NCI-H2227 (cell line): Measurements from ENCODE around the gene COL16A1.
A peak's percentile ranks its signal among the peaks of the same experiment; 100 is the strongest.
"Not testable (repeated sequence)": the region's sequence is repeated elsewhere in the genome, so short reads cannot be mapped to it uniquely, and the experiment has no call there.

Source experiments
- DNase-seq: peaks from one replicate; lab custom pipeline; 2025; ENCODE audit not compliant: unreplicated experiment; lab: John Stamatoyannopoulos, UW

COL16A1 gene

DNA sequence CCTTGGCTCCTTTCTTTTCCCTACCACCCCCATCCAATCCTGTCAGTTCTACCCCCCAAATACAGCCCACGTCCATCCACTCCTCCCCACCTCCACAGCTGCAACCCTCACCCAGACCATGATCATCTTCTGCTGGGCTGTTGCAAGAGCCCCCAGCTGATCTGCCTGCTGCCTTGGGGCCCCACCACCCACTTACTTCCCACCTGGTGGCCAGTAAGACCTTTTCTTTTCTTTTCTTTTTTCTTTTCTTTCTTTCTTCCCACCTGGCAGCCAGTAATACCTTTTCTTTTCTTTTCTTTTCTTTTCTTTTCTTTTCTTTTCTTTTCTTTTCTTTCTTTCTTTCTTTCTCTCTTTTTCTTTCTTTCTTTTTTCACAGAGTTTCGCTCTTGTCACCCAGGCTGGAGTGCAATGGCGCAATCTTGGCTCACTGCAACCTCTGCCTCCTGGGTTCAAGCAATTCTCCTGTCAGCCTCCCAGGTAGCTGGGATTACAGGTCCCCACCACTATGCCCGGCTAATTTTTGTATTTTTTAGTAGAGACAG lies 3.3 kb upstream of the COL16A1 start:
- DNase-seq, result not testable (repeated sequence)

DNA sequence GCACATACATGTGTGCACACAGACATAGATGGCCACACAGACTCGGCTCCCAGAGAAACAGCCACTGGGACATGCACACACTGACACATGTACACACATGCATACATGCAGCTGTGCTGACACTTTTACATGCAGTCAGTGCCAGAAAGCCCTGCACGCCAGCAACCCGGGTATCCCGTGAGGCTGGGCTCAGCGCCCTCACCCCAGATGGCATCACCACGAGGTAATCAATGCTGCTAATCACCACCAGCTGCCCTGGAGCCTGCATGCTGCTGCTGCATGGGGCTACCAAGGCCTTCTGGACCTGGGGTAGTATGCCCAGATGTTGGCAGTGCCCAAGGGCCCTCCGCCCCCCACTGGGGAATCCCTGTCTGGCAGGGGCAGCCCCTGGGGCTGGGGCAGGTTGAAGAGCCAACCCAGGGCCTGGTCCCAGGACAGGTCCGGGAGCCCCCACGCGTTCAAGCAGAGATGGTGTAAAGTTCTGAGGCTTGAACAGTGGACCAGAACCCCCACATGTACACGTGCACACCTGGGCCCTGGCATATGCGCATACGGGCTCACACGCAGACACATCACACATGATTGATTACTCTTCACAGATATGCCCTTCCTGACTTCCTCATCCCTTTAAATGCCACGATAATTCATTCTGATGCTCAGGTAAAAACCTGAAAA lies 2.7 kb upstream of the COL16A1 start:
- DNase-seq, result no peak

DNA sequence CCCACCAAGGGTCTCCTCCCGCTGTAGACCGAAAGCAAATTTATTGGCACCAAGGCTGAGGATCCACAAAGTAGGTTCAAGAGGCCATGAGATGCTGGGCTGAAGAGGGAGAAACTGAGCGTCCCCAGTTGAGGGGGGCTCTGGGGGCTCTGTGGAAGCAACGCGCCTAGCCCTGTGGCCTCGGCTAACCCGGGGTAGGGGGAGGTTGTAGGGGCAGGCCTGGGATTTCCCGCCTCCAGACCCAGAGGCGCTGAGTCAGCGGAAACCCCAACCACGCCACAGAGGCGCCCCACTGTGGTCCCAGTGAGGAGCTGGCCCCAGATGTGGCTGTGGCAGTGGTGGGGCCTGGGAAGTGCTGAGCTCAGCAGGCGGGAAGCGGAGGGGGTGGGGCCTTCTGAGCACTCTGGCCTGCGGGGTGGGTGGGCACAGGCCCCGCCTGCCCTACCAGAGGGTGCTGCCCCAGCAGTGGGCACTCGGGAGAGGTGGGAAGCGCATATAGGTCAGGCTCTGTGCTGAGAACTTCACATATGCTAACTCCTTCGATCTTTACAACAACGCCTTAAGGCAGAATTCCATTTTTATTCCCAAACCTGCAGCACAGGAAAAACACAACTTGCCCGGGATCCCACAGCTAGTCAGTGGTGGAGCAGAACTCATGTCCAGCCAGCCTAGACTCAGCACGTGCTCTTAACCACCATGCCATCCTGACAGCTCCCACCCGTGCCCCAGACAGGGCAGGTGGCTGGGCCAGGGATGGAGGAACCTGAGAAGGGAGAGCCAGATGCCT lies 1.5 kb upstream of the COL16A1 start:
- no peak for DNase-seq

GRCh38 chr1:31704271-31705079 lies 658 bp upstream of the COL16A1 start:
- no peak for DNase-seq

- no peak for DNase-seq
Measured at GRCh38 chr1:31702836-31703404, 897 bp downstream of the COL16A1 start.

DNA sequence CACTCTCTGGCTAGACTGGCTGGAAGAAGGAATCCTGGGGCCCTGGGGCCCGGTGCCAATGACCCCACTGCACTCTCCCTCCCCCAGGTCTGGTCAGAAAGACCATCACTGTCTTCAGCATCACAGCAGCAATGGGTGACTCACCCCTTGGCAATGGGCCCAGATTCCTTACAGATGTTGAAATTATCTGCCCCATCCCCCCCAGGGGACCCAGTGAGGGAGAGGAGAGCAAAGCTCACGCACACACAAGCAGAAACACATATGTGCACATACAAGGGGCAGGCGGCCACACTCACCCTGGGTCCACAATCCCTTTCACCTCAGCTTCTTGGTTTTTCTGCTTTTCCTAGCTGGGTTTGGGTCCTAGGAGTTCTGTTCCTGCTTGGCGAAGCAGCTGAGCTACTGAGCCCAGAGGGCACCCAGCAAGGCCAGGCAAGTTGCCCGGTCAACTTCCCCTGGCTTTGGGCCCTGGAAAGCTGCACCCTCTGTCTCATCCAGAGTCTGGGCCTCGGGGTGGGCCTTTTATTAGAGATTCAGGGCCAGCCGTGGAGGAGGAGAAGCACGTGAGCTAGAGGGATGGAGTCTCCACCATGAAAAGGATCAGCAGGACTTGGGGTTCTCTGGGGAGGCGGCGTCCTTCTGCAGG lies 2.6 kb downstream of the COL16A1 start:
- peak; percentile 75 for DNase-seq

- no peak for DNase-seq
Measured at GRCh38 chr1:31700468-31701090, 3.2 kb downstream of the COL16A1 start.

DNA sequence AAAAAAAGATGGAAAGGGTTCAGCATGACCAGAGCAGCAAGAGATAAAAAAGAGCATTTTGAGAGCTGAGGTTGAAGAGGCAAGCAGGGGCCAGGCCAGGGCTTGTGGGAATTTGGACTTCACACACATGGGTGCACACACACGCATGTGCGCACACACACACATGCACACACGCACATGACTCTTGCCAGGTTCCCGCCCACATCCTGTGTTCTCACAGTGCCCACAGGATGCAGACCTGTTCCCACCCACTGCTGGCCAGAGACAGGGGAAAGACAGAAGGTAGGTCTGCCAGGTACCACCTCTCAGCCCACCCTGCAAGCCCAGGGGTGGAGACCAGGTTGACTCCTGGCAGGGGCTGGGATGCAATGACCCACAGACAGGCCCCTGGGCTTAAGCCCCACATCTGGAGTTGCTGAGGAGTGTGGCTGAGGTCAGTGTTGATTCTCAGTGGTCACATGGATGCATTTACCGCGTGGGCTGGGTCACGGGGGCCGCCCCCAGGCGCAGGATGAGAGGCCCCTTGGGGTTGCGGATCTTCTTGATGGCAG lies 4.4 kb downstream of the COL16A1 start:
- DNase-seq, result no peak

DNA sequence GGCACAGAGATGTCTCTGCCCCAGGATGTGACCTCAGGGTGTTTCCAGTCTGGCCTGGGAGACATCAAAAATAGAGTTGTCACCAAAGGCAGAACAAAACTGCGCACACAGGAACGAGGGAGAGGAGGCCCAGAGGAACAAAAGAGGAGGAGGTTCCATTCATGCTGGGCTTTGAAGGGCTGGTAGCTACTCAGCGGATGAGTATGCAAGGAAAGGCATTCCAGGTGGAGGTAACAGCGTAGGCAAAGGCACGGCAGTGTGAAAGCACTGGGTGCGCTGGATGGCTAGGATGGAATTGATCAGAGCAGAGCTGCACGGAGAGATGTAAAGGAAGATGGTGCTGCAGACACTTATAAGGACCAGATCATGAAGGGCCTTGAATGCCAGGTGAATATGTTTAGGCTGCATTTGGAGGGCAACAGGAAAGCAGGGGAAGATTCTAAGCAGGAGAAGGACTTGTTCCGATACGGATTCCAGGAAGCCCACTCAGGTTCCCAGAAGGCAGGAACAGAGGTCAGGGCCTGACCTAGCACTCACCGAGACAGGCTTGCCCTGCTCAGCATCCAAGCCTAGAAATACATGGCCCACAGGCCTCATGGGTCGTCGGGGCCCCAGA lies 6.3 kb downstream of the COL16A1 start:
- no peak for DNase-seq

- no peak for DNase-seq
Measured at GRCh38 chr1:31696242-31696641, 7.6 kb downstream of the COL16A1 start.

GRCh38 chr1:31695327-31695726 lies 8.5 kb downstream of the COL16A1 start:
- no peak for DNase-seq

DNA sequence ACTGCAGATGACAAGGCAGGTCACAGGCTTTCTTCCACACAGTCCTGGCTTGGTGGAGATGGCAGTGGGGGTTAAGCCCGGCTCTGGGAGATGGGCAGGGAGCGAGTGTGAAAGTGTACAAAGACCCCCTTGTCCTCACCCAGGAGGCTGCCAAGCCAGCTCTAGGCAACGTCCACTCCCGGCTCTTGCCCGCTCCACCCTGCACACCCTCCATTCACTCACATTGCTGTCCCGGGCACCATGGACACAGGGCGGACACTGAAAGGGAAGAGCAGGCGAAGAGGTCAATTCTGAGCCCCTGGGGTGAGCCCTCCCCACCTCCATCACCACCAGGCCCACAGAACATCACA lies 8.9 kb downstream of the COL16A1 start:
- DNase-seq, result no peak

- peak; percentile 24 for DNase-seq
Measured at GRCh38 chr1:31694069-31694963, 9.5 kb downstream of the COL16A1 start.

GRCh38 chr1:31693231-31693630 lies 10.6 kb downstream of the COL16A1 start:
- no peak for DNase-seq

DNA sequence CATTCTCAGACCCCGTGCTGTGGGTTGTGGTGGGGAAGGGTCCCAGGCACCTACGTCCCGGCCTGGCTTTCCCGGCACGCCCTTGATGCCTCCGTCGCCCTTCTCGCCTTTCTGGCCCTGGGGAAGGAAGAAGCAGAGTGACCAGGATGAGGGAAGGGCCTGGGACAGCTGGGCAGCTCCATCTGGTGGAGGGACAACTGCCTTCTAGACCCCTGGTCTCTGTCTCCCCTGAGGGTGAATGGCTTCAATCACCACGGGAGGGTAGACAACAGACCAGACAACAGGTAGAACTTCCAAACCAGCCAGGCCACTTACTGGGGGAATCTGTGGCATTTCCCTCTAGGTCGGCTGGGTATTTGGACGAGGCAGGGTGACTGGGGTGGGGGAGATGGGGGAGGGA lies 11.9 kb downstream of the COL16A1 start:
- DNase-seq, result no peak

DNA sequence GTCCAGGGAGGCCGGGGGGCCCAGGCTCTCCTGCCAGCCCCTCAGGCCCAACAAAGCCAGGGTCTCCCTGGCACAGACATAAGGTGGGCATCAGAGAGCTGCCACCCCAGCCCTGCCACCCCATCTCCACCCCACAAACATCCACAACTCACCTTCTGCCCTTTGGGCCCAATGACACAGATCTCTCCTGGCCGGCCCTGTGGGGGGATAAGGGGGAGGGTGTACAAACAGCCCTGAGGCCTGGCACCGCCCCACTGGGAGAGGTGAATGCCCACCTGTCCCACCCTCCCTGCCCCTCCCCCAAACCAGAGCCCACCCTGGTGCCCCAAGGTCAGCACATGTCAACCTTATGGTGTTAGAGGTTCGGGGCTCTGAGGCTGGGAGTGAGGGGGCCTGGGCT lies 12.4 kb downstream of the COL16A1 start:
- no peak for DNase-seq

DNA sequence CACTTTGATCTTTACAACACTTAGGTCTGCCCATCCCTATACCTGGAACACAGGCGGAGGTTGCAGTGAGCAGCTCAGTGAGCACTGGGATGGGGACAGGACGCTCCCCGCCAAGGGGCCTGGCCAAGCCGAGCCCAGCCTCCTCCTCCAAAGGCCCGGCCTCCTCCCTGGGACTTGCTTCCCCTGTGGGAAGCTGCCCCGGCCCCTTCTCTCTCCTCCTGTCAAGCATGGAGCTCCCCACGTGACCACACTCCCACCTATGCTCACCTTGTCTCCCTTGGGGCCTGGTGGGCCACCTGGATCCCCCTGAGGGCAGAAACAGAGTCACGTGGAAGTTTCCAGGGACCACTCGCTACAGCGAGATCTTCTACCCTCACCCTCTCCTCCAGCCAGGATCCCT lies 12.9 kb downstream of the COL16A1 start:
- DNase-seq, result no peak

DNA sequence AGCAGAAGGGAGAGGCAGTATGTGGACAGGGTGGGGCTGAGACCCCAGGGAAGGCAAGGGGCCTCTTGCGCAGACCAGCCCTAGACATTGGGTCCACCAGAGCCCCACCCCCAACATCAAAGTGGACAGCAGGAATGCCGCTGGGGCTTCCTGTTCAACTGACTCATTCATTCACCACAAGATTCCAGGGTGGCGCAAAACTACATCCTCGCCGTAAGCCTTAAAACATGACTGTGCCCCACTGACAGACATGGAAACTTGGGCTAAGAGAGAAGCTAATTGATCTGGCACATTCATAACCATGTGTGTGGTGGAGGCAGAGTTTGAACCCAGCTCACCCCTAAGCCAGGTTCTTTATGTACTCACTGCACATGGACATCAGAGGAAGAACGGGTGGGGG lies 14.0 kb downstream of the COL16A1 start:
- no peak for DNase-seq

- DNase-seq, result no peak
Measured at GRCh38 chr1:31689379-31689778, 14.4 kb downstream of the COL16A1 start.
